GM12891 (cell line): ENCODE results near the gene SLK.

Source experiments
- PAX5 ChIP-seq: IDR thresholded peaks from 2 replicates; pipeline ENCODE4 v1.6.1; 2011; ENCODE audit warnings: low read length, moderate library complexity, mild to moderate bottlenecking; ENCODE audit not compliant: insufficient read depth, severe bottlenecking
- POLR2A ChIP-seq: IDR thresholded peaks from 2 replicates; pipeline ENCODE4 v1.6.1; 2011; ENCODE audit warnings: low read depth, low read length, control low read depth
- POLR2AphosphoS5 ChIP-seq: IDR thresholded peaks from 2 replicates; pipeline ENCODE4 v1.6.1; 2011; ENCODE audit warnings: low read depth, low read length, control low read depth
- POU2F2 ChIP-seq: IDR thresholded peaks from 2 replicates; pipeline ENCODE4 v1.6.1; 2011; ENCODE audit warnings: low read depth, mild to moderate bottlenecking, control low read depth, low read length, moderate library complexity
- SPI1 ChIP-seq: IDR thresholded peaks from 2 replicates; pipeline ENCODE4 v1.6.1; 2011; ENCODE audit warnings: low read depth, low read length, control low read depth
- TAF1 ChIP-seq: IDR thresholded peaks from 2 replicates; pipeline ENCODE4 v1.6.1; 2011; ENCODE audit warnings: low read depth, low read length, control low read depth

DNA sequence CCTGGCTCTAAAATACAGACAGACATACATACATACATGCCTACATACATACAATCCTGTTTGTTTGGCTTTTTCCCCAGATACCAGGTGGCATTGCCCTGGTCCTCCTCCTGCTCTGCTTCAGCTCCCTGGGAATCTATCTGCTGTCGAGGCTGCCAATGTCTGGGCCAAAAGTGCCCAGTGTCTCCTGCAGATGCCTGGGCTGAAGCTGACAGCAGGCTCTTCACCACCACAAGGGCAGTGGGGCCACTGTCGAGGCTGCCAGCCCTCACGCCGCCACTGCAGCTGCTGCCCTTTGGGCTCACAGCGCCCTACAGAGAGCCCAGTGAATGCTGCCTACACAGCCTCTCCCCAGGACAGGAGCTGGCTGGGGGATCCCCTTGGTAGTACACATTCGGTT, 30.9 kb upstream of the SLK start:
- TF ChIP-seq POLR2A (no peak), SPI1 (no peak), POLR2AphosphoS5 (no peak), TAF1 (no peak), POU2F2 (no peak), PAX5 (no peak)
